IPS-18c (cell line): Measurements from ENCODE around the gene GPR137.
A peak's percentile ranks its signal among the peaks of the same experiment; 100 is the strongest.

Experiments
- H3K4me3 ChIP-seq: 2 replicates; pipeline ENCODE4 v1.7.0; 2013; ENCODE audit warnings: low read depth, mild to moderate bottlenecking, low read length, moderate library complexity; ENCODE audit not compliant: insufficient read depth
- H3K9me3 ChIP-seq: one replicate; pipeline ENCODE4 v1.6.1; 2013; ENCODE audit warnings: mild to moderate bottlenecking, low read length, moderate library complexity; ENCODE audit not compliant: control insufficient read depth, insufficient read depth

The GPR137 gene

GRCh38 chr11:64247729-64248531, 37.7 kb upstream of the GPR137 start:
- no peaks in the 10 kb centered on the region for H3K9me3 ChIP-seq
- peak overlapping the region; percentile 91 for H3K4me3 ChIP-seq

- Histone ChIP-seq H3K9me3 (no peaks in the 10 kb centered on the region), H3K4me3 (peak overlapping the region; percentile 2; the same call in 1 of the 2 replicates)
Measured at GRCh38 chr11:64248578-64248977, 37.1 kb upstream of the GPR137 start.

GRCh38 chr11:64249038-64249437, 36.6 kb upstream of the GPR137 start:
- H3K4me3 ChIP-seq = peak overlapping the region; percentile 2; the same call in 1 of the 2 replicates
- H3K9me3 ChIP-seq = no peaks in the 10 kb centered on the region

DNA sequence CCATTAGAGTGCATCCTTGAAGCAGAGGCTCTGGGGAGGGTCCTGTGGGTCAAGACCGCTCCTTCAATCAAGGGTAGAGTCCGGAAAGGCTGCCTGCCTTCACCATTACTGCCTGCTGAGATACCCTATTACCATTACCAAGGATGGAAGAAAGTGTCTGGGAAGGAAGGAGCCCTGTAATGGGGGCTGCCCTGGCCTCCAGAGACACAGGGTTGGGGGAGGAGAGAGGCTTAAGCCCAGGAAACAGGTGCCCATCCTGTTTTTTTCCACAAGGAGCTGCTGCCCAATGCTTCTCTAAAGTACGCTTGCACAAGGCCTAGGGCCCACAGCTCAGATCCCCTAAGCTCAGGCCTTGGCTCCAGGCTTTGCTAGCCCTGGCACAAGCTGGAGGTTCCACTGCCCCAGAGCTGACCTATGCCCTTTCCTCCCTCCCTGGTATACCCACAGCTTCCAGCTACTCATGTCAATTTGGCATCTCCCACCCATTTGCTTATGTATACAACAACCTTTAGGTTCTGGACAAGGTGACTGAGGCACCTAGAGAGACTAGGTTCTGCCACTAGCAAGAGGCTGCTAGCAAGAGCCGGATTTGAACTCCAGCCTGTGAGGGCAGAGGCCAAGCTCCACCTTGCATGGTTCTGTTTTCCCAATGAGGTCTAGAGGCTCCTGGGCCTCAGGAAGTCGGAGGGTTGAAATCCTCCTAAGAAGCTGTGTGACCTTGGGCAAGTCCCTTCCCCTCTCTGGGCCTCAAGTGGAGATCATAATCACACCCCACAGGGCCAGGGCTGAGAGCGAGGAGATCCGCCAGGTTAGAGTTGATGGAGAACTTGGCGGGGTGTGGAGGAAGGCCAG, 35.9 kb upstream of the GPR137 start:
- Histone ChIP-seq H3K9me3 (no peaks in the 10 kb centered on the region), H3K4me3 (no peak overlapping the region)

GRCh38 chr11:64250415-64251015, 35.1 kb upstream of the GPR137 start:
- Histone ChIP-seq H3K9me3 (no peaks in the 10 kb centered on the region), H3K4me3 (peak overlapping the region; percentile 51)

- H3K9me3 ChIP-seq = no peaks in the 10 kb centered on the region
- H3K4me3 ChIP-seq = peak within 1 kb of the TSS; percentile 87
Measured at GRCh38 chr11:64251016-64251752, 34.5 kb upstream of the GPR137 start, which contains the start of gene PLCB3. Gene PLCB3, plus strand, starts transcription at chr11:64251530. Its CDS starts 120 bp downstream, at chr11:64251650.

DNA sequence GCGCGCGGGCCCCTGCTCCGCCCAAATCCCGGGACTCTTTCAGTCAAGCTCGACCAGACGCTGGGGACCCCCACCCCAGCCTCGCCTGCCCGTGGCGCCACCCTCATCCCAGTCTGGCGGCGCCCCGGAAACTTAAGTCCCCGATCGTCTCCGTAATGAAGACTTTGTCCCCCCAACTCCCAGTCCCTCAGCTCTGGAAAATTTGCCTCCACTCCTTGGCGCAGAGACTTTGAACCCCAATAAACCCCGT, 34.0 kb upstream of the GPR137 start:
- H3K4me3 ChIP-seq = peak overlapping the region; percentile 87
- H3K9me3 ChIP-seq = no peaks in the 10 kb centered on the region

DNA sequence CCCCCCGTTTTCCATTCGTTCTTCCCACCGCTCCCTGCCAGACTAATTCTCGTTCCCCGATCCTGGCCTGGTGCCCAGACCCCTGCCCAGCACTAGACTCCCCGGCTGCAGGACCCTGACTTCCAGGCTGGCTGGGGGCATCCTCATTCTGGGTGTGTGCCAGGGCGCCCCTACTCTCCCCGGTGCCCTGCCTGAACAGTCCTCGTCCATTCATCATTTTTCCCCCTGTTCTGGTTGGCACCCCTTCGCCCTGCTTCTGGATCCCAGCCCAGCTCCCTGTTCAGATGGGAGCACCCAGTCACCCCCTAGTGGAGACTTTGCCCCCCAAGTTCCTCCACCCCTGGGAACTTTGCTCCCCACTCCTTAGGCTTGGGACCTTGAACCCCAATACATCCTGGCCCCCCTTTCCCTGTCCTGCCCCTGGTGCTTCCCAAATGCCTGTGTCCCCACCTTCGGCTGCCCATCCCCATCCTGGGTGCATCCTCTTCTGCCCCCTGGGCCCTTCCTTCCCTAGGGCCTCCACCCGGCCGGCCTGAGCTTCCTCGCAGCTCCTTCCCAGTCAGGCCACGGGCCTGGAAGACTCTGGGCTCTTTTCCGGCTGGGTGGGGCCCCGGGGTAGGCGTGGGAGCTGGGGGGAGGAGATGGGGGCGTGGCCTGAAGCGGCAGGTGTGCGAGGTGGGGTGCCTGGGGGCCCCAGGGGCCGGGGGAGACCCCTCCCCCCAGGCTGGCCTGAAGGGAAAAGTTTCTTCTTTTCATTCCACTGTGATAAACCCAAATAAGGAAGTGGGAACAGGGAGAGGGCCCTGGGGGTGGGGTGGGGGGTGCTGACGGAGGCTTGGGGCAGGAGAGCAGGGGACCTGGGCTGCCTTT, 33.4 kb upstream of the GPR137 start:
- Histone ChIP-seq H3K9me3 (no peaks in the 10 kb centered on the region), H3K4me3 (peak overlapping the region; percentile 87)

DNA sequence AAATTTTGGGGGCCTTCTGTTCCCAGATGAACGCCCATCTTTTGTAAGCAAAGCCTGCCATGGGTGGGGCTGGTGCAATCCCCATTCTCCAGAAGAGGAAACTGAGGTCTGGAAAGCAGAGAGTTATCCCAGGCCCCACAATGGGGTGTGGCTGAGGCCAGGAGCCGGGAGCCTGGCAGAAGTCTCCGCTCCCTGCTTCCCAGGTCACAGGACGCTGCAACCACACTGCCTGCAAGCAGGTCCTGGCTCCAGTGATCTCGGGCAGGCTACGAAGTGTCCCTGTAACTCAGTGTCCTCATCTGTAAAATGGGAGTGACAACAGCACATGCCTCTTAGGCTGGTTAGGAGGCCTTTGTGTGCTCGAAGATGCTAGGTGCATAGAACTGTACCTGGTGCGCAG, 32.6 kb upstream of the GPR137 start:
- peak overlapping the region; percentile 28; the same call in 1 of the 2 replicates for H3K4me3 ChIP-seq

DNA sequence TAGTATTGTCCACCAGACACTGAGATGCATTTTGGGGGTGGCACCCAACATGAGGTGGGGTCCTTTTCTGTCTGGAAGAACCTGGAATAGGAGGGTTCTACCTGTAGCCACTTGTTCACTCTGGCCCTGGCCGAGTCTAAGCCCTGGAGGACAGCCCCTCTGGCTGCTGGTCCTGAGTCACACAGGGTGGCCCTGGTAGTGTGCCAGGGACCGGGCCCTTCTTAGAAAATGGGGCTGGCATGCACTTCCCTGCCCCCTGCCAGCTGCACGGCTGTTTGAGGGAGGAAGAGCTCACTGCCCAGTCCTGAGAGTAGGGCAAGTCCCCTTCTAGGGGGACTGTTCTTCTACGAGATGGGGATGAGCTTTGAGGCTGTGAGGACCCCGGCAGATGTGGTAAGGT, 32.2 kb upstream of the GPR137 start:
- H3K9me3 ChIP-seq = no peaks in the 10 kb centered on the region
- no peak overlapping the region for H3K4me3 ChIP-seq

More for the DNA sequence above, 32.6 kb upstream of the GPR137 start:
- no peaks in the 10 kb centered on the region for H3K9me3 ChIP-seq

DNA sequence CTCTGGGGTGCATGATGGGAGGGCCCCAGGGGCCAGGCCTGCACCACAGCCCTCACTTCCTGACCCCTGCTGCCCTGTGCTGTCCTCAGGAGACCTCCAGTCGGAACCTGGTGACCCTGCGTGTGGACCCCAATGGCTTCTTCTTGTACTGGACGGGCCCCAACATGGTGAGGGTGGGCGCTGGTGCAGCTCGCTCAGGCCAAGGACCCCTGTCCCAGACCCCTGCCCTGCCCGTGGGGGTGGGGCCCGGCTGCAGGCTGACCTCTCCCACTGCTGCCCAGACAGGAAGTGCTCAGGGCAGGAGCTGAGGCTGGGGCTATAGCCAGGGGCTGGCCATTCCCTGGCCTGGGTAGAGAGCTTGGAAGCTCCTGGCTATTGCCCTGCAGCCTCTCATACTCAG, 31.3 kb upstream of the GPR137 start:
- no peak overlapping the region for H3K4me3 ChIP-seq

DNA sequence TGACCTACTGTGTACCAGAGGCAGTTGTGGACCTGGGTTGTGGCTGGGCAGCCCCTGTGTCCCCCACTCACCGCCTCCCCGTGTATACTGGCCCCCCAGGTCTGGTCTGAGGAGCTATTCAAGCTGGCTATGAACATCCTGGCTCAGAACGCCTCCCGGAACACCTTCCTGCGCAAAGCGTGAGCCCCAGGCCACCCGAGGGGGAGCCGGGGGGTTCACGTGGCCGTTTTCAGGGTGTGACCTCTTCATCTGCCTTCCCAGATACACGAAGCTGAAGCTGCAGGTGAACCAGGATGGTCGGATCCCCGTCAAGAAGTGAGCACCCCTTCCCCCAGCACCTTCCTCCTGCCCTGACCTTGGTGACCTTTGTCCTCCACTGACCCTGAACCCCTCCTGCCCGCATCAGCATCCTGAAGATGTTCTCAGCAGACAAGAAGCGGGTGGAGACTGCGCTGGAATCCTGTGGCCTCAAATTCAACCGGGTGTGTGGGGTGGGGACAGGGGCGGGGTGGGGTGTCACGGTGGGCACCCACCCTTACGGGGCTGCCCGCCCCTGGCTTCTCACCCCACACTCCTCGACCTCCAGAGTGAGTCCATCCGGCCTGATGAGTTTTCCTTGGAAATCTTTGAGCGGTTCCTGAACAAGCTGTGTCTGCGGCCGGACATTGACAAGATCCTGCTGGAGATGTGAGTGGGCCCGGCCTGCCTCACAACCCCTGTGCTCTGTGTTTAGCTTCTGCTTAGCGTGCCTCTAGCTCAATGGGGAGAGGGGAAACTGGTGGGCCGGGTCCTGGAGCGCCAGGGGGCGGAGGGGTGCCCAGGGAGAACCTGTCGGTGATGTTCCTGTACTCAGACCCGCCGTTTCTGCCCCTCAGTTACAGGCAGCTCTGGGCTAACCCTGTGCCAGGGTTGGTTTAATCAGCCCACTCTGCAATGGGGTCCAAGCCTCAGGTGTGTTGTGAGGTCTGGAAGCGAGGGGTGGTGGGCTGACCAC, 30.2 kb upstream of the GPR137 start:
- no peak overlapping the region for H3K4me3 ChIP-seq

More for the DNA sequence above, 31.3 kb upstream of the GPR137 start:
- H3K9me3 ChIP-seq = no peaks in the 10 kb centered on the region

DNA sequence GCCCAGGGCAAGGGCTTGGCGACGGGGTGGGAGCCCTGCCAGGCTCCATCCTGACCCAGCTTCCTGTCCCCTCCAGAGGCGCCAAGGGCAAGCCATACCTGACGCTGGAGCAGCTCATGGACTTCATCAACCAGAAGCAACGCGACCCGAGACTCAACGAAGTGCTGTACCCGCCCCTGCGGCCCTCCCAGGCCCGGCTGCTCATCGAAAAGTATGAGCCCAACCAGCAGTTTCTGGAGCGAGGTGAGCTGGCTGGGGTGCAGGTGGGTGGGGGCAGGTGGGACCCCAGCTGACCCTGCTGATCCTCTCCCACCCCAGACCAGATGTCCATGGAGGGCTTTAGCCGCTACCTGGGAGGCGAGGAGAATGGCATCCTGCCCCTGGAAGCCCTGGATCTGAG, 29.3 kb upstream of the GPR137 start:
- H3K9me3 ChIP-seq = no peaks in the 10 kb centered on the region
- H3K4me3 ChIP-seq = no peak overlapping the region

More for the DNA sequence above, 30.2 kb upstream of the GPR137 start:
- H3K9me3 ChIP-seq = no peaks in the 10 kb centered on the region

GRCh38 chr11:64258356-64258755, 27.3 kb upstream of the GPR137 start:
- Histone ChIP-seq H3K4me3 (no peak overlapping the region), H3K9me3 (no peaks in the 10 kb centered on the region)

DNA sequence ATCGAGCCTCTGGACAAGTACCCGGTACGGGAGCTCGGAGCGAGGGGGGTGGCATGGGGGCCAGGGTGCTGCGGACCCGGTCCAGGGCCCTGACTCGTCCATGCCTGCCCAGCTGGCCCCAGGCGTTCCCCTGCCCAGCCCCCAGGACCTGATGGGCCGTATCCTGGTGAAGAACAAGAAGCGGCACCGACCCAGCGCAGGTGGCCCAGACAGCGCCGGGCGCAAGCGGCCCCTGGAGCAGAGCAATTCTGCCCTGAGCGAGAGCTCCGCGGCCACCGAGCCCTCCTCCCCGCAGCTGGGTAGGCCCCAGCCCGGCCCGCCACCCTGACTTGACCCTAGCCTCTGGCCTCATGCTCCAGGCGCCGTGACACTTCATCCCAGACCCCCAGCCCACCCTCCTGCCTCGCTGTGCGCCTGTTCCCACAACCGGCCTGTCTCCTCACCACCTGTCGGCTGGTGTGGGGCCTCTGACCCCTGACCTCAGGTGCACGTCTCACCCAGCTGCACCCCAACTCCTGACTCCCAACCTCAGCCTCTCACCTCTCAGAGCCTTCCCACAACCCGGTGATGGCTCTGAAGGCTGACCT, 26.6 kb upstream of the GPR137 start:
- Histone ChIP-seq H3K4me3 (no peak overlapping the region), H3K9me3 (no peaks in the 10 kb centered on the region)
